ENCODE data around the gene KCNJ11.

KCNJ11 gene

GRCh38 chr11:17395554-17395961 is 7.1 kb upstream of the KCNJ11 start:
- no peak overlapping the region for H3K18ac ChIP-seq (ENCODE audit: low read depth in 1 of 2, low read length in 2 of 2)

GRCh38 chr11:17394743-17395390 is 6.4 kb upstream of the KCNJ11 start:
- Histone ChIP-seq H4K91ac (ENCODE audit: low read length) (no peak overlapping the region), H3K4me3 (ENCODE audit: insufficient read depth in 1 of 2, low read depth in 1 of 2, low read length in 2 of 2) (no peak overlapping the region), H3K23ac (ENCODE audit: low read length in 2 of 2) (no peak overlapping the region), H3K9me3 (ENCODE audit: control insufficient read depth, low read length) (no peaks in the 10 kb centered on the region), H2BK5ac (ENCODE audit: low read depth, low read length, poor library complexity, severe bottlenecking) (no peak overlapping the region), H3K4me1 (ENCODE audit: control insufficient read depth, insufficient read depth, low read depth, low read length) (peaks cover 1% of the 10 kb centered on the region), H2BK120ac (ENCODE audit: low read depth, low read length) (no peak overlapping the region), H3K36me3 (ENCODE audit: control insufficient read depth in 1 of 2, insufficient read depth in 2 of 2, low read depth in 1 of 2, low read length in 2 of 2) (no peaks in the 10 kb centered on the region), H3K14ac (ENCODE audit: low read length in 2 of 2) (no peak overlapping the region), H3K4ac (ENCODE audit: low read depth in 1 of 2, low read length in 2 of 2) (no peak overlapping the region), H3K4me2 (ENCODE audit: low read length, poor library complexity, severe bottlenecking) (no peak overlapping the region), H3K27ac (ENCODE audit: low read length, poor library complexity, severe bottlenecking) (no peak overlapping the region), H4K8ac (ENCODE audit: low read length) (no peak overlapping the region), H2BK12ac (ENCODE audit: low read length in 2 of 2) (no peak overlapping the region), H3K79me1 (replicated peaks; ENCODE audit: low read length, poor library complexity, severe bottlenecking) (no peaks in the 10 kb centered on the region), H3K27me3 (ENCODE audit: control insufficient read depth in 1 of 2, insufficient read depth in 1 of 2, low read length in 2 of 2) (peaks cover 34 to 62% of the 10 kb centered on the region in 2 experiments), H2AFZ (ENCODE audit: low read depth, low read length) (no peak overlapping the region), H2BK15ac (ENCODE audit: low read depth, poor library complexity, severe bottlenecking) (no peak overlapping the region), H2AK5ac (ENCODE audit: low read length, severe bottlenecking) (no peak overlapping the region), H3K18ac (ENCODE audit: low read depth in 1 of 2, low read length in 2 of 2) (no peak overlapping the region), H3K9ac (ENCODE audit: low read length) (no peak overlapping the region)
- 78% methylated on average over 10 of the region's 10 CpGs for WGBS
- DNase-seq: no peak

More at GRCh38 chr11:17395554-17395961, 7.1 kb upstream of the KCNJ11 start:
- no peaks in the 10 kb centered on the region for H3K4me1 ChIP-seq (ENCODE audit: control insufficient read depth, insufficient read depth, low read depth, low read length)
- H2BK120ac ChIP-seq (ENCODE audit: low read depth, low read length): no peak overlapping the region
- H3K79me1 ChIP-seq (replicated peaks; ENCODE audit: low read length, poor library complexity, severe bottlenecking): no peaks in the 10 kb centered on the region
- peaks cover 27 to 62% of the 10 kb centered on the region in 2 experiments for H3K27me3 ChIP-seq (ENCODE audit: control insufficient read depth in 1 of 2, insufficient read depth in 1 of 2, low read length in 2 of 2)
- no peak overlapping the region for H3K27ac ChIP-seq (ENCODE audit: low read length, poor library complexity, severe bottlenecking)
- H3K14ac ChIP-seq (ENCODE audit: low read length in 2 of 2): no peak overlapping the region
- H3K4me3 ChIP-seq (ENCODE audit: insufficient read depth in 1 of 2, low read depth in 1 of 2, low read length in 2 of 2): no peak overlapping the region
- H3K4ac ChIP-seq (ENCODE audit: low read depth in 1 of 2, low read length in 2 of 2): no peak overlapping the region
- H3K23ac ChIP-seq (ENCODE audit: low read length in 2 of 2): no peak overlapping the region
- H2BK12ac ChIP-seq (ENCODE audit: low read length in 2 of 2): no peak overlapping the region
- no peak overlapping the region for H2BK5ac ChIP-seq (ENCODE audit: low read depth, low read length, poor library complexity, severe bottlenecking)
- no peaks in the 10 kb centered on the region for H3K9me3 ChIP-seq (ENCODE audit: control insufficient read depth, low read length)
- no peak for DNase-seq
- no peak overlapping the region for H4K8ac ChIP-seq (ENCODE audit: low read length)
- H2AFZ ChIP-seq (ENCODE audit: low read depth, low read length): no peak overlapping the region
- no peak overlapping the region for H3K4me2 ChIP-seq (ENCODE audit: low read length, poor library complexity, severe bottlenecking)
- H3K9ac ChIP-seq (ENCODE audit: low read length): no peak overlapping the region
- WGBS: 89% methylated on average over 20 of the region's 20 CpGs
- no peak overlapping the region for H2AK5ac ChIP-seq (ENCODE audit: low read length, severe bottlenecking)
- no peaks in the 10 kb centered on the region for H3K36me3 ChIP-seq (ENCODE audit: control insufficient read depth in 1 of 2, insufficient read depth in 2 of 2, low read depth in 1 of 2, low read length in 2 of 2)
- H2BK15ac ChIP-seq (ENCODE audit: low read depth, poor library complexity, severe bottlenecking): no peak overlapping the region
- H4K91ac ChIP-seq (ENCODE audit: low read length): no peak overlapping the region

- Histone ChIP-seq H3K14ac (ENCODE audit: low read length in 2 of 2) (no peak overlapping the region), H4K91ac (ENCODE audit: low read length) (no peak overlapping the region), H3K36me3 (ENCODE audit: control insufficient read depth in 1 of 2, insufficient read depth in 2 of 2, low read depth in 1 of 2, low read length in 2 of 2) (no peaks in the 10 kb centered on the region), H3K9ac (ENCODE audit: low read length) (no peak overlapping the region), H3K27ac (ENCODE audit: low read length, poor library complexity, severe bottlenecking) (no peak overlapping the region), H2BK15ac (ENCODE audit: low read depth, poor library complexity, severe bottlenecking) (no peak overlapping the region), H3K4me3 (ENCODE audit: insufficient read depth in 1 of 2, low read depth in 1 of 2, low read length in 2 of 2) (peak overlapping the region in 1 of 2 experiments; percentile 7), H3K4ac (ENCODE audit: low read depth in 1 of 2, low read length in 2 of 2) (no peak overlapping the region), H3K23ac (ENCODE audit: low read length in 2 of 2) (no peak overlapping the region), H3K4me2 (ENCODE audit: low read length, poor library complexity, severe bottlenecking) (no peak overlapping the region), H3K9me3 (ENCODE audit: control insufficient read depth, low read length) (no peaks in the 10 kb centered on the region), H4K8ac (ENCODE audit: low read length) (no peak overlapping the region), H2AFZ (ENCODE audit: low read depth, low read length) (no peak overlapping the region), H3K27me3 (ENCODE audit: control insufficient read depth in 1 of 2, insufficient read depth in 1 of 2, low read length in 2 of 2) (peaks cover 35 to 61% of the 10 kb centered on the region in 2 experiments), H2BK120ac (ENCODE audit: low read depth, low read length) (no peak overlapping the region), H2BK5ac (ENCODE audit: low read depth, low read length, poor library complexity, severe bottlenecking) (no peak overlapping the region), H2AK5ac (ENCODE audit: low read length, severe bottlenecking) (no peak overlapping the region), H3K4me1 (ENCODE audit: control insufficient read depth, insufficient read depth, low read depth, low read length) (peaks cover 12% of the 10 kb centered on the region), H2BK12ac (ENCODE audit: low read length in 2 of 2) (no peak overlapping the region), H3K18ac (ENCODE audit: low read depth in 1 of 2, low read length in 2 of 2) (no peak overlapping the region), H3K79me1 (replicated peaks; ENCODE audit: low read length, poor library complexity, severe bottlenecking) (no peaks in the 10 kb centered on the region)
- WGBS: 84% methylated on average over 6 of the region's 6 CpGs
- DNase-seq: no peak
These were observed 5.0 kb upstream of the KCNJ11 start for GRCh38 chr11:17393472-17393871.

- Histone ChIP-seq H4K91ac (ENCODE audit: low read length) (no peak overlapping the region), H2BK120ac (ENCODE audit: low read depth, low read length) (no peak overlapping the region), H3K14ac (ENCODE audit: low read length in 2 of 2) (no peak overlapping the region), H2AK5ac (ENCODE audit: low read length, severe bottlenecking) (no peak overlapping the region), H3K23ac (ENCODE audit: low read length in 2 of 2) (peak overlapping the region in 1 of 2 experiments; percentile 56), H2AFZ (ENCODE audit: low read depth, low read length) (no peak overlapping the region), H3K79me1 (replicated peaks; ENCODE audit: low read length, poor library complexity, severe bottlenecking) (no peaks in the 10 kb centered on the region), H3K27me3 (ENCODE audit: control insufficient read depth in 1 of 2, insufficient read depth in 1 of 2, low read length in 2 of 2) (peaks cover 33 to 59% of the 10 kb centered on the region in 2 experiments), H3K4ac (ENCODE audit: low read depth in 1 of 2, low read length in 2 of 2) (no peak overlapping the region), H2BK5ac (ENCODE audit: low read depth, low read length, poor library complexity, severe bottlenecking) (no peak overlapping the region), H3K4me2 (ENCODE audit: low read length, poor library complexity, severe bottlenecking) (no peak overlapping the region), H2BK15ac (ENCODE audit: low read depth, poor library complexity, severe bottlenecking) (no peak overlapping the region), H3K4me3 (ENCODE audit: insufficient read depth in 1 of 2, low read depth in 1 of 2, low read length in 2 of 2) (no peak overlapping the region), H3K18ac (ENCODE audit: low read depth in 1 of 2, low read length in 2 of 2) (no peak overlapping the region), H2BK12ac (ENCODE audit: low read length in 2 of 2) (no peak overlapping the region), H3K27ac (ENCODE audit: low read length, poor library complexity, severe bottlenecking) (no peak overlapping the region), H3K9ac (ENCODE audit: low read length) (no peak overlapping the region), H4K8ac (ENCODE audit: low read length) (no peak overlapping the region), H3K36me3 (ENCODE audit: control insufficient read depth in 1 of 2, insufficient read depth in 2 of 2, low read depth in 1 of 2, low read length in 2 of 2) (no peaks in the 10 kb centered on the region), H3K4me1 (ENCODE audit: control insufficient read depth, insufficient read depth, low read depth, low read length) (peaks cover 12% of the 10 kb centered on the region), H3K9me3 (ENCODE audit: control insufficient read depth, low read length) (no peaks in the 10 kb centered on the region)
- DNase-seq: no peak
- WGBS: 89% methylated on average over 14 of the region's 14 CpGs
These were observed 4.4 kb upstream of the KCNJ11 start for GRCh38 chr11:17392872-17393271.
